ENCODE results near the gene KHNYN. TPM values are rescaled to one million over a fixed set of nuclear protein-coding genes. Genes with fewer than 3 reads are reported as not detected.
A peak's percentile ranks its signal among the peaks of the same experiment; 100 is the strongest.

The KHNYN gene
- total and polyA plus RNA-seq, 12 donors = 18.5 to 76.9 (median 45.1) TPM

DNA sequence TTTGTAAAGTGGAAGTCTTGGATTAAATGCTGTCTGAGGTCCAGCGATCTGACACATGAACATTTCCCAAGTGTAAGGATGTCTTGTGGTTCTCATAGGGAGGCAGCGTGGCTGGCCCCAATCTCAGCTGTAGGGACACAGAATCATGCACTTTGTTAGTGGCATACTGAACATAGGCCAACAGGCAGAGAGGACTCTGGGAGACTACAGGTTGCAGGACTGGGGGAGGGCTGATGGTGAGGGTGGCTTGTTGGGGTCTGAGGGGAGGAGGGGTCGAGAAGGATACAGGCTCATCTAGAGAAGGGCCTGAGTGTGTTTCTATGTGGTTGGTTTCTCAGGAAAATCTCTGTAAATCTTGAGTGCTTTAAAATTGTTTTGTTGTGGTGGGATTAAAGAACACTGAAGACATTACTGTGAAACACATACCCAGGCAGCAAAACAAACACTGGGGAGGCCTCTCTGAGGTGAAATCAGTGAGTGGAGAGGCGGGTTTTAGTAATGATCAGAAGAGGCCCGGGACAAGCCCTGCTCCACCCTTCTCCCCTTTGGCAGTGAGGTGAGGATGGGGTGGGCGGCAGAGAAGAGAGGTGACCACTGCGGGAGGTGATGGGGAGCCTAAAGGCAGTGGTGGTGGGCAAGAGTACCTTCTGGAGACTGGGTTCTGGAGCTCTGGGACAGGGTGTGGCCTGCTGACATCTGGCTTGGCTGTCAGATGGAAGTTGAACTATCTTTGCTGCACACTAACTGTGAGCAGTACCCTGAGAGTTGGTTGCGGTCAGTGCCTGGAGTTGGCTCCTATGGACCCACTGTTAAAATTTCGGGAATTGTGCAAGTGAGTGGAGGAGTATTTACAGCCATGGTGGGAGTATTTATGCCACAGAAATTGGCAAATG lies 27.7 kb upstream of the KHNYN start:
- Histone ChIP-seq H3K27ac (no peak overlapping the region), H3K4me1 (replicated peaks in 1 of 2) (peaks cover 8 to 40% of the 10 kb centered on the region in 2 donors), H3K4me3 (no peak overlapping the region), H3K27me3 (no peaks in the 10 kb centered on the region), H3K36me3 (replicated peaks in 1 of 2) (no peaks in the 10 kb centered on the region), H3K9me3 (replicated peaks in 1 of 3) (no peaks in the 10 kb centered on the region)
- peak in 1 of 7 donors; percentile 0 for DNase-seq
- WGBS, 4 donors = 64 to 76% (median 71%) methylated on average over 9 of the region's 9 CpGs
- TF ChIP-seq POLR2A (IDR thresholded peaks at IDR 0.05) (no peak), CTCF (IDR thresholded peaks at IDR 0.05) (no peak)
- intact Hi-C loops (cut with DNase I) = no loop called here

- DNase-seq = peak in 1 of 7 donors; percentile 13
- Histone ChIP-seq H3K27ac (no peak overlapping the region), H3K4me1 (replicated peaks in 1 of 2) (peaks cover 8 to 36% of the 10 kb centered on the region in 2 donors), H3K4me3 (no peak overlapping the region), H3K9me3 (replicated peaks in 1 of 3) (no peaks in the 10 kb centered on the region), H3K27me3 (no peaks in the 10 kb centered on the region), H3K36me3 (replicated peaks in 1 of 2) (no peaks in the 10 kb centered on the region)
- intact Hi-C loops (cut with DNase I) = no loop called here
- TF ChIP-seq POLR2A (IDR thresholded peaks at IDR 0.05) = no peak
- no peak for TF ChIP-seq CTCF (IDR thresholded peaks at IDR 0.05)
- 37 to 61% (median 45%) methylated on average over 7 of the region's 7 CpGs for WGBS, 4 donors
Measured at GRCh38 chr14:24403294-24403998, 26.3 kb upstream of the KHNYN start.

DNA sequence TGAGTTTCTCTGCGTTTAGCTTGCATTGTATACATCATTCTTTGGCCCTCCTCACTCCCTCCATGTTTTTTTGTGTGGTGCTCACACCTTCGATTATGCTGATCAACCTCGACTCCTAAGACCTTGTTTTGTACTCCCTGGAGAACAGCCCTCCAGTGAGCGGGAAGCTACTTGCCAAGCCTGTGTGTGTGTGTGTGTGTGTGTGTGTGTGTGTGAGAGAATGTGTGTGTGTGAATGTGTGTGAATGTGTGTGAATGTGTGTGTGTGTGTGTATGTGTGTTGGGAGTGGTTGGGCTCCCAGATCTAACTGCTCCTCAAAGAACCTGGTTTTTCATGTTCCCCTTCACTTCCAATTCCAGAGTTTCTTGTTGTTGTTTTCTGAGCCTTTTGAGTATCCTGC lies 24.9 kb upstream of the KHNYN start:
- DNase-seq = no peak
- 73 to 84% (median 80%) methylated on average over 4 of the region's 4 CpGs for WGBS, 4 donors
- Histone ChIP-seq H3K27ac (no peak overlapping the region), H3K27me3 (no peaks in the 10 kb centered on the region), H3K4me1 (replicated peaks in 1 of 2) (peaks cover 0 to 27% of the 10 kb centered on the region in 2 donors), H3K9me3 (replicated peaks in 1 of 3) (no peaks in the 10 kb centered on the region), H3K36me3 (replicated peaks in 1 of 2) (peaks cover 0 to 10% of the 10 kb centered on the region in 2 donors), H3K4me3 (no peak overlapping the region)
- intact Hi-C loops (cut with DNase I) = no loop called here
- TF ChIP-seq CTCF (IDR thresholded peaks at IDR 0.05) (no peak), POLR2A (IDR thresholded peaks at IDR 0.05) (no peak)

- TF ChIP-seq CTCF (IDR thresholded peaks at IDR 0.05) (no peak), POLR2A (IDR thresholded peaks at IDR 0.05) (no peak)
- Histone ChIP-seq H3K4me1 (replicated peaks in 1 of 2) (peaks cover 0 to 26% of the 10 kb centered on the region in 2 donors), H3K9me3 (replicated peaks in 1 of 3) (no peaks in the 10 kb centered on the region), H3K27me3 (no peaks in the 10 kb centered on the region), H3K4me3 (no peak overlapping the region), H3K27ac (no peak overlapping the region), H3K36me3 (replicated peaks in 1 of 2) (peaks cover 0 to 15% of the 10 kb centered on the region in 2 donors)
- DNase-seq = peak in 1 of 7 donors; percentile 2
- intact Hi-C loops (cut with DNase I) = no loop called here
- WGBS, 4 donors = 88 to 96% (median 92%) methylated on average over 6 of the region's 6 CpGs
Measured at GRCh38 chr14:24406416-24406815, 23.3 kb upstream of the KHNYN start.
